Measurements from ENCODE around the gene MAP3K7.
A peak's percentile ranks its signal among the peaks of the same experiment; 100 is the strongest.

The MAP3K7 gene

DNA sequence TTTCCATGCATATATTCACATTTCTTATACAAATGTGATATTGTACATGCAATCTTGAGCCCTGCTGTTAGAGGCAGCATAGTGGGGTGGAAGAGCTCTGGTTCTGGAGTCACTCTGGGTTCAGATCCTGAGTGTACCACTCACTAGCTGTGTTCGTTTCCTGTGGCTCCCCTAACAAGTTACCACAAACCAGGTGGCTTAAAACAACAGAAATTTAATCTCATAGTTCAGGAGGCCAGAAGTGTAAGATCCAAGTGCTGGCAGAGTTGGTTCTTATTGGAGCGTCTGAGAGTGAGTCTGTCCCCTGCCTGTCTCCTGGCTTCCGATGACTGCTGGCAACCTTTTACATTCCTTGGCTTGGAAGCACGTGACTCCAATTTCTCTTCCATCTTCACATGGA, 115.6 kb downstream of the MAP3K7 start:
- Histone ChIP-seq H3K18ac (ENCODE audit: low read length) (no peak overlapping the region), H3K4me3 (ENCODE audit: low read length) (no peak overlapping the region), H2BK120ac (ENCODE audit: low read depth, low read length) (no peak overlapping the region), H2BK5ac (ENCODE audit: low read length) (no peak overlapping the region), H3K4me2 (ENCODE audit: low read length) (no peak overlapping the region), H2AK5ac (ENCODE audit: low read length) (no peak overlapping the region), H3K27me3 (ENCODE audit: insufficient read depth, low read length, poor library complexity) (no peaks in the 10 kb centered on the region), H3K4me1 (ENCODE audit: control insufficient read depth, low read depth, low read length) (no peaks in the 10 kb centered on the region), H3K79me2 (ENCODE audit: control insufficient read depth, insufficient read depth, low read length) (no peaks in the 10 kb centered on the region), H4K8ac (ENCODE audit: low read depth, low read length) (no peak overlapping the region), H3K79me1 (ENCODE audit: low read length) (no peaks in the 10 kb centered on the region), H2BK15ac (replicated peaks; ENCODE audit: low read depth) (no peak overlapping the region), H3K9ac (ENCODE audit: low read length) (no peak overlapping the region), H3K4ac (ENCODE audit: low read depth, low read length) (no peak overlapping the region), H3K56ac (ENCODE audit: low read length) (no peak overlapping the region), H3K36me3 (ENCODE audit: control insufficient read depth, insufficient read depth, low read length) (no peaks in the 10 kb centered on the region), H4K5ac (ENCODE audit: low read length) (no peak overlapping the region), H3K27ac (ENCODE audit: low read depth, low read length) (no peak overlapping the region), H3K23ac (ENCODE audit: low read length) (no peak overlapping the region)
- WGBS (ENCODE audit: extremely low coverage, insufficient coverage, low lambda C conversion rate), result no CpG with 5 or more reads among the region's 4 CpGs
- no peak for DNase-seq

DNA sequence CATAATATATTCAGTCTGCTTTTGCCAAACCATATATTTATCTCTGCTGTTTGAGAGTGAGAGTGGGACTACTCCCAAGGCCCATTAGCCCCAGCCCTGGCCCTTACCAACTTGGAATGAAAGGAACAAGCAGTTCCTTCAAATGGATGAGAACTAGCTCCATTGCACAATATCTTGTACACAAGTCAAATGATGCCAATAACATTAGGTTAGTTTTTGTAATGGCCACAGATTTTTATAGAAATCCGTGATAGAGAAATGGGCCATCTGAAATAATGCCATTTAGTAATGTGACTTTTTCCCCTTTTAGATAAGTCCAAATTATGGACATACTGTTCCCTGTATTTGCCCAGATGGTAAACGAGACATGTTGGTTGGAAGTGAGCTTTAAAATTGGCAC, 117.0 kb downstream of the MAP3K7 start:
- H3K4ac ChIP-seq (ENCODE audit: low read depth, low read length), result no peak overlapping the region
- H3K56ac ChIP-seq (ENCODE audit: low read length), result no peak overlapping the region
- no CpG with 5 or more reads among the region's 2 CpGs for WGBS (ENCODE audit: extremely low coverage, insufficient coverage, low lambda C conversion rate)
- H2BK120ac ChIP-seq (ENCODE audit: low read depth, low read length), result no peak overlapping the region
- no peak overlapping the region for H3K9ac ChIP-seq (ENCODE audit: low read length)
- no peak overlapping the region for H3K4me3 ChIP-seq (ENCODE audit: low read length)
- no peak for DNase-seq
- no peaks in the 10 kb centered on the region for H3K79me1 ChIP-seq (ENCODE audit: low read length)
- H3K4me2 ChIP-seq (ENCODE audit: low read length), result no peak overlapping the region
- H2BK5ac ChIP-seq (ENCODE audit: low read length), result no peak overlapping the region
- H3K18ac ChIP-seq (ENCODE audit: low read length), result no peak overlapping the region
- no peaks in the 10 kb centered on the region for H3K36me3 ChIP-seq (ENCODE audit: control insufficient read depth, insufficient read depth, low read length)
- H2AK5ac ChIP-seq (ENCODE audit: low read length), result no peak overlapping the region
- H4K8ac ChIP-seq (ENCODE audit: low read depth, low read length), result no peak overlapping the region
- no peak overlapping the region for H2BK15ac ChIP-seq (replicated peaks; ENCODE audit: low read depth)
- H3K79me2 ChIP-seq (ENCODE audit: control insufficient read depth, insufficient read depth, low read length), result no peaks in the 10 kb centered on the region
- H3K4me1 ChIP-seq (ENCODE audit: control insufficient read depth, low read depth, low read length), result no peaks in the 10 kb centered on the region
- H4K5ac ChIP-seq (ENCODE audit: low read length), result no peak overlapping the region
- no peak overlapping the region for H3K23ac ChIP-seq (ENCODE audit: low read length)
- H3K27me3 ChIP-seq (ENCODE audit: insufficient read depth, low read length, poor library complexity), result no peaks in the 10 kb centered on the region
- no peak overlapping the region for H3K27ac ChIP-seq (ENCODE audit: low read depth, low read length)

DNA sequence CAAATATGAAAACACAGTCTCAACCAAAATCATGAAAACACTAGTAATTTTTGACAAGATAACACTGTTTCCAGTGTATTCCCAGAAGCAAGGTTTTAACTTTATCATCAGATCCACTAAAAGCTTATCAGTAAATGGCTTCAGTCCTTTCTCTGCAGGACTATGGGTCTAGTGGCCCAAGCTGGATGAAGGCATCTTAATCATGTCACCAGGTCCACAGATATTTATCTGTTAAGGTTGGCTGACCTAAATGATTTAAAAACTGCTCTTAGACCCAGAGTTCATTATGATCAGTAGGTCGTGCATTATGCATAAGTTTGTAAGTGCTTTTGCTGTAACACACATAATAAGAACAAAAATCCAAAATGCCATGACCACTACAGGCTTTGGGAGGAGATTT, 118.0 kb downstream of the MAP3K7 start:
- Histone ChIP-seq H3K36me3 (ENCODE audit: control insufficient read depth, insufficient read depth, low read length) (no peaks in the 10 kb centered on the region), H2BK15ac (replicated peaks; ENCODE audit: low read depth) (no peak overlapping the region), H2BK120ac (ENCODE audit: low read depth, low read length) (no peak overlapping the region), H3K4me2 (ENCODE audit: low read length) (no peak overlapping the region), H3K27me3 (ENCODE audit: insufficient read depth, low read length, poor library complexity) (no peaks in the 10 kb centered on the region), H3K79me2 (ENCODE audit: control insufficient read depth, insufficient read depth, low read length) (no peaks in the 10 kb centered on the region), H3K27ac (ENCODE audit: low read depth, low read length) (no peak overlapping the region), H3K9ac (ENCODE audit: low read length) (no peak overlapping the region), H2AK5ac (ENCODE audit: low read length) (no peak overlapping the region), H3K4me3 (ENCODE audit: low read length) (no peak overlapping the region), H2BK5ac (ENCODE audit: low read length) (no peak overlapping the region), H4K5ac (ENCODE audit: low read length) (no peak overlapping the region), H3K4ac (ENCODE audit: low read depth, low read length) (no peak overlapping the region), H3K23ac (ENCODE audit: low read length) (no peak overlapping the region), H3K56ac (ENCODE audit: low read length) (no peak overlapping the region), H3K79me1 (ENCODE audit: low read length) (no peaks in the 10 kb centered on the region), H3K4me1 (ENCODE audit: control insufficient read depth, low read depth, low read length) (no peaks in the 10 kb centered on the region), H3K18ac (ENCODE audit: low read length) (no peak overlapping the region), H4K8ac (ENCODE audit: low read depth, low read length) (no peak overlapping the region)
- DNase-seq, result no peak
- no CpG with 5 or more reads among the region's 1 CpG for WGBS (ENCODE audit: extremely low coverage, insufficient coverage, low lambda C conversion rate)

DNA sequence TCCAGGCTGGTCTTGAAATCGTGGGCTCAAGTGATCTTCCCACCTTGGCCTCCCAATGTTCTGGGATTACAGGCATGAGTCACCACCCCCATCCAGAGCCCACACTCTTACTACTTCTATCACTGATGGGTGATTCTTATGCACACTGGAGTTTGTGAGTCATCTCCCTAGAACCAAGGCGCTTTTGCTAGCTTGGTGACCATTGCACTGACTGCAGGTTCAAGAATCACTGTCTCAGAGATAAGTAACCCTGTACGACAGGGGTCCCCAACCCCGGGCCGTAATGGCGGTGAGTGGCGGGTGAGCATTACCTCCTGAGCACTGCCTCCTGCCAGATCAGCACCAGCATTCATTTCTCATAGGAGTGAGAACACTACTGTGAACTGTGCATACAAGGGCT, 118.8 kb downstream of the MAP3K7 start:
- Histone ChIP-seq H2BK15ac (replicated peaks; ENCODE audit: low read depth) (no peak overlapping the region), H2BK5ac (ENCODE audit: low read length) (no peak overlapping the region), H2BK120ac (ENCODE audit: low read depth, low read length) (no peak overlapping the region), H3K27ac (ENCODE audit: low read depth, low read length) (no peak overlapping the region), H3K4me2 (ENCODE audit: low read length) (no peak overlapping the region), H3K18ac (ENCODE audit: low read length) (no peak overlapping the region), H3K36me3 (ENCODE audit: control insufficient read depth, insufficient read depth, low read length) (no peaks in the 10 kb centered on the region), H3K23ac (ENCODE audit: low read length) (no peak overlapping the region), H3K79me1 (ENCODE audit: low read length) (no peaks in the 10 kb centered on the region), H3K4ac (ENCODE audit: low read depth, low read length) (no peak overlapping the region), H3K27me3 (ENCODE audit: insufficient read depth, low read length, poor library complexity) (no peaks in the 10 kb centered on the region), H3K56ac (ENCODE audit: low read length) (no peak overlapping the region), H4K5ac (ENCODE audit: low read length) (no peak overlapping the region), H4K8ac (ENCODE audit: low read depth, low read length) (no peak overlapping the region), H3K9ac (ENCODE audit: low read length) (no peak overlapping the region), H3K79me2 (ENCODE audit: control insufficient read depth, insufficient read depth, low read length) (no peaks in the 10 kb centered on the region), H3K4me1 (ENCODE audit: control insufficient read depth, low read depth, low read length) (no peaks in the 10 kb centered on the region), H3K4me3 (ENCODE audit: low read length) (no peak overlapping the region), H2AK5ac (ENCODE audit: low read length) (no peak overlapping the region)
- peak; percentile 27 for DNase-seq
- WGBS (ENCODE audit: extremely low coverage, insufficient coverage, low lambda C conversion rate), result no CpG with 5 or more reads among the region's 7 CpGs

DNA sequence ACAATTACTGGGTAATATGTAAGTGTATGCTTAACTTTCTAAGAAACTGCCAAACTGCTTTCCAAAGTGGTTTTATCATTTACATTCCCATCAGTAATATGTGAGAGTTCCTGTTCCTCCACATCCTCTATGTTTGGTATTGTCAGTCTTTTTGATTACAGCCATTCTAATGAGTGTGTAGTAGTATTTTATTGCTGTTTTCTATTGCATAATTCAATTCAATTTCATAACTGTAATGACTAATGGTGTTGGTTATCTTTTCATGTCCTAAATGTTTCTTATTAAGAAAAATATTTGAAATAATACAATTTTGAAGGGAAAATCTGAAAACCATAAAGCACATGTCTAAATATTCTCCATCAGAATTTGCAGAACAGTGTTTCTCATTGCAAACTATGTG, 119.3 kb downstream of the MAP3K7 start:
- Histone ChIP-seq H2BK5ac (ENCODE audit: low read length) (no peak overlapping the region), H3K18ac (ENCODE audit: low read length) (no peak overlapping the region), H4K8ac (ENCODE audit: low read depth, low read length) (no peak overlapping the region), H3K4me2 (ENCODE audit: low read length) (no peak overlapping the region), H3K9ac (ENCODE audit: low read length) (no peak overlapping the region), H3K56ac (ENCODE audit: low read length) (no peak overlapping the region), H2BK15ac (replicated peaks; ENCODE audit: low read depth) (no peak overlapping the region), H2BK120ac (ENCODE audit: low read depth, low read length) (no peak overlapping the region), H3K27ac (ENCODE audit: low read depth, low read length) (no peak overlapping the region), H3K4ac (ENCODE audit: low read depth, low read length) (no peak overlapping the region), H3K36me3 (ENCODE audit: control insufficient read depth, insufficient read depth, low read length) (no peaks in the 10 kb centered on the region), H3K4me1 (ENCODE audit: control insufficient read depth, low read depth, low read length) (no peaks in the 10 kb centered on the region), H2AK5ac (ENCODE audit: low read length) (no peak overlapping the region), H3K4me3 (ENCODE audit: low read length) (no peak overlapping the region), H3K23ac (ENCODE audit: low read length) (no peak overlapping the region), H4K5ac (ENCODE audit: low read length) (no peak overlapping the region), H3K79me2 (ENCODE audit: control insufficient read depth, insufficient read depth, low read length) (no peaks in the 10 kb centered on the region), H3K27me3 (ENCODE audit: insufficient read depth, low read length, poor library complexity) (no peaks in the 10 kb centered on the region), H3K79me1 (ENCODE audit: low read length) (no peaks in the 10 kb centered on the region)
- DNase-seq, result no peak

DNA sequence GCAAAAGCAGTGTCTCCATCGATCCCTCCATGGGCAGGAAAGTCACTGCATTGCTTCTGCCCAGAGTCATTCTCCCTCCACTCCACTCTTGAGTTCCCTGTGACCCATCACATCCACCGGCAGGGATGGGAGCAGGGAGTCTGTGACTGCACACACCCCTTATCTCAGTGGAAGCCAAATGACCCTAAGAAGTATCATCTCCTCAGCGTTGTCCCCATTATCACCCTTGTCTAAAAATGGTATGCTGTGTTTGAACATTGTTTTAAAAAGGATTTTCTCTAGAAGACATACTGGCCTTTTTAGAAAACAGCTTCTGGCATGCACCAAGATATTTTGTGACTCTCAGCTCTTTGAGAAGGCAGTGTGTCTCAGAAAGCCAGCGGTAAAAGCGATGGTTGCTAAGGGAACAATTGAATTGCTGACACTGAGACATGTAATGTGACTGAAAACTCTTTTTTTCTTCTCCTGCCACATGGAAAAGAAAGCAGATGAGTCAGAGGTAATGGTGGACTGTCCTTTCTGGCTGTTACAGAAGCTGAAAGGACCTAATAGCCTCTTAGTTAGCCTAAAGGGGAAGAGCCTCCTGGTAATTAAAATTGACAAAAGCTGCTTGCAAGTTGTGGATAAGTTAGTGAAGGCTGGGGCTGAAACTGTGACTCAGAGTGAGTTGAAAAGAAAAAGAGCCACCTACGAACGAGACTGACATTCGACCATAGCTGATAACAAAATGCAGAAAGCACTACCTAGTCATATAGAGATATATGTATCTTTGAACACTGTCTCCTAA, 120.5 kb downstream of the MAP3K7 start:
- no peaks in the 10 kb centered on the region for H3K4me1 ChIP-seq (ENCODE audit: control insufficient read depth, low read depth, low read length)
- H3K79me1 ChIP-seq (ENCODE audit: low read length), result no peaks in the 10 kb centered on the region
- peak overlapping the region; percentile 8 for H3K27ac ChIP-seq (ENCODE audit: low read depth, low read length)
- H3K23ac ChIP-seq (ENCODE audit: low read length), result no peak overlapping the region
- no peak overlapping the region for H2AK5ac ChIP-seq (ENCODE audit: low read length)
- H3K18ac ChIP-seq (ENCODE audit: low read length), result no peak overlapping the region
- H3K4me3 ChIP-seq (ENCODE audit: low read length), result no peak overlapping the region
- H2BK15ac ChIP-seq (replicated peaks; ENCODE audit: low read depth), result no peak overlapping the region
- no peak overlapping the region for H4K5ac ChIP-seq (ENCODE audit: low read length)
- H3K4me2 ChIP-seq (ENCODE audit: low read length), result no peak overlapping the region
- no peak overlapping the region for H2BK5ac ChIP-seq (ENCODE audit: low read length)
- H3K9ac ChIP-seq (ENCODE audit: low read length), result no peak overlapping the region
- no peak overlapping the region for H2BK120ac ChIP-seq (ENCODE audit: low read depth, low read length)
- WGBS (ENCODE audit: extremely low coverage, insufficient coverage, low lambda C conversion rate), result no CpG with 5 or more reads among the region's 8 CpGs
- no peak overlapping the region for H3K56ac ChIP-seq (ENCODE audit: low read length)
- no peaks in the 10 kb centered on the region for H3K79me2 ChIP-seq (ENCODE audit: control insufficient read depth, insufficient read depth, low read length)
- no peaks in the 10 kb centered on the region for H3K36me3 ChIP-seq (ENCODE audit: control insufficient read depth, insufficient read depth, low read length)
- H3K27me3 ChIP-seq (ENCODE audit: insufficient read depth, low read length, poor library complexity), result no peaks in the 10 kb centered on the region
- H4K8ac ChIP-seq (ENCODE audit: low read depth, low read length), result no peak overlapping the region
- H3K4ac ChIP-seq (ENCODE audit: low read depth, low read length), result no peak overlapping the region
- DNase-seq, result peak; percentile 50

Measured in mesendoderm (in vitro differentiated cells).